Fibroblast of the aortic adventitia (primary cell): ENCODE measurements around the gene SCYGR3. TPM values are rescaled to one million over a fixed set of nuclear protein-coding genes. Genes with fewer than 3 reads are reported as not detected.

Source experiments
- DNase-seq: peaks from one replicate; pipeline ENCODE4 v3.0.0-alpha.2; 2010; ENCODE audit warnings: low read depth
- H3K4me3 ChIP-seq: 2 replicates; pipeline ENCODE4 v1.5.1; 2011; ENCODE audit warnings: low read depth, mild to moderate bottlenecking, control low read depth, low read length, moderate library complexity
- total RNA-seq: library from RNA; depleted of rRNA; stranded (reverse); fragments of >200 nt; gene quantifications from 2 replicates; pipeline ENCODE4 v1.2.3, GENCODE V29; 2012; ENCODE audit warnings: low replicate concordance
- TF ChIP-seq, protein P1 (sequence below): IDR thresholded peaks from 2 replicates; pipeline ENCODE4 v1.5.1; 2011; ENCODE audit warnings: mild to moderate bottlenecking, low read length, control low read depth, inconsistent platforms; ENCODE audit not compliant: insufficient read depth

SCYGR3 gene
- total RNA-seq, 1 donor = not detected

DNA sequence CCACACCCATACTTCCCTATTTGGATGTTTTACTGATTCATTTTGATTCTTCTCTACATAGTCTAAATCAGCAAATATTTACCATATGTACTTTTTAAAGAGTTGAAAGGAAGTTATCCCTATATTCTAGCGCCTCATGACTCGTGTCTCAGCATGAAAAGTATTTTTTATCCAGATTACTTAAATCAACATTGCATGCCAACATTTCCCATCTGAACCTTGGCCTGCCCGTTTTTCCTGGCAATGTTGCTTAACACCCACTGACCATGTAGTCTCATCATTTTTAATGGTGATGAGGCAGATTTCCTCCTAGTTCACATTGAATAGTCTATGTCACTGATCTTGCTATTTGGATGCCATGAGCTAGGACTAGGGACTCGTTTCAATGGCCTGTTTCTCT is 38.8 kb upstream of the SCYGR3 start:
- TF ChIP-seq, protein P1, sequence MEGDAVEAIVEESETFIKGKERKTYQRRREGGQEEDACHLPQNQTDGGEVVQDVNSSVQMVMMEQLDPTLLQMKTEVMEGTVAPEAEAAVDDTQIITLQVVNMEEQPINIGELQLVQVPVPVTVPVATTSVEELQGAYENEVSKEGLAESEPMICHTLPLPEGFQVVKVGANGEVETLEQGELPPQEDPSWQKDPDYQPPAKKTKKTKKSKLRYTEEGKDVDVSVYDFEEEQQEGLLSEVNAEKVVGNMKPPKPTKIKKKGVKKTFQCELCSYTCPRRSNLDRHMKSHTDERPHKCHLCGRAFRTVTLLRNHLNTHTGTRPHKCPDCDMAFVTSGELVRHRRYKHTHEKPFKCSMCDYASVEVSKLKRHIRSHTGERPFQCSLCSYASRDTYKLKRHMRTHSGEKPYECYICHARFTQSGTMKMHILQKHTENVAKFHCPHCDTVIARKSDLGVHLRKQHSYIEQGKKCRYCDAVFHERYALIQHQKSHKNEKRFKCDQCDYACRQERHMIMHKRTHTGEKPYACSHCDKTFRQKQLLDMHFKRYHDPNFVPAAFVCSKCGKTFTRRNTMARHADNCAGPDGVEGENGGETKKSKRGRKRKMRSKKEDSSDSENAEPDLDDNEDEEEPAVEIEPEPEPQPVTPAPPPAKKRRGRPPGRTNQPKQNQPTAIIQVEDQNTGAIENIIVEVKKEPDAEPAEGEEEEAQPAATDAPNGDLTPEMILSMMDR = no peak
- H3K4me3 ChIP-seq = no peak overlapping the region
- peak; percentile 74 for DNase-seq

DNA sequence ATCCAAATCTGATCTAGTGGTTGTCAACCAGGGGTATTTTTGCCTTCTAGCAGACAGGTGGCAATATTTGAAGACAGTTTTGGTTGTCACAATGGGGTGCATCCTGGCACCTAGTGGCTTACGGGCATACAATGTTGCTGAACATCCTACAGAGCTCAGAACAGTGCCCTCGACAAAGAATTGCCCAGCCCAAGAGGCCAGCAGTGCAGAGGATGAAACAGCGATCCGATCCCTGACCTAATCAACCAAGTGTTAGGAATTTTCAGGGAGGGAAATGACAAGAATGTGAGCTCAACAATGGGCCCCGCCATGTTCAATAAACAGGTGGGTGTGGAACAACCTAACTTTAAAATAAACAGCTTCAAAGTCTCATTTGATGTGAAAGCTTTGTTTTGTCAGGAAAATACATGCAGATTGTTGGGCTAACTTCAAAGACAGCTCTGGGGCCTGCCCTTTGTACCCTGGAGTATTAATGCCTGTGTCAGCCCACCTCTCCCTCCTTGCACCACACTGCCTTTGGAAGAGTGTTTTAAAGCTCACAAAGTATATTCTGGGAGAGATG is 29.4 kb upstream of the SCYGR3 start:
- no peak overlapping the region for H3K4me3 ChIP-seq
- DNase-seq = no peak
- TF ChIP-seq, protein P1 = no peak

DNA sequence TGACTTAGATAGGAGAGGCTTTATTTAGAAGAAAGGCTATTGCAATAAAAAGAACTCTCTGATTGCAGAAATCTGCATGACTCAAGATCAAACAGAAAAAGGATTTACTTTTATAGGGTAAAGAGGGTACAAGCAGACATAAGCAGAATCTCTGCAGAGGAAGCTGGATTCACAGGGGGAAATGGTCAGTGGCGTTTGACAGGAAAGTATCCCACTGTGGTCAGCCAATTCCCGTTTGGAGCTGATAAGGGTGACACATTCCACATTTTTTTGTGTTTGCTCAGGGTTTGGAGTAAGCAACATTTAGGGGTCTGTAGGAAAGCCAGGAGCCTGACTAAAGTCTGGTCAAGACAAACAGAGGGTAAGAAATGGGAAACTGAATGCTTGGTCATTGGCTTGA is 28.0 kb upstream of the SCYGR3 start:
- peak; percentile 87 for DNase-seq
- TF ChIP-seq, protein P1 = no peak
- no peak overlapping the region for H3K4me3 ChIP-seq

DNA sequence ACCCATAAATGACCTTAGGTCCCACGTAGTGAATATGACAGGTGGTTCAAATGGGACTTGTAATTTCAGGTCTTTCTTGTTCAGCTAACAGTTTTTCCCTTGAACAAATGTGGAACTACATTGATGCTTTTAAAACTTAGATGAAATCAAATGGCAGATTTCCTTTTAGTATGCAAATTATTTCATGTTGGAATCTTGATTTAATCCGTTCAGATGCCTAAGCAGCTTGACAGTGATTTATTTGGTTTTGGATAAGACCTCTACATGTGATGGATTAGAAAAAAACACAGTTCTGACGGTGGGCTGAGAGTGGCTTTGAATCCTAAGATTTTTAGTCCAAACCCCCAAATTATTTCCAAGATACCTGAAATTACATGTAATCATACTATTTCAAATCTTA is 19.6 kb upstream of the SCYGR3 start:
- no peak for DNase-seq
- no peak overlapping the region for H3K4me3 ChIP-seq
- TF ChIP-seq, protein P1 = no peak

DNA sequence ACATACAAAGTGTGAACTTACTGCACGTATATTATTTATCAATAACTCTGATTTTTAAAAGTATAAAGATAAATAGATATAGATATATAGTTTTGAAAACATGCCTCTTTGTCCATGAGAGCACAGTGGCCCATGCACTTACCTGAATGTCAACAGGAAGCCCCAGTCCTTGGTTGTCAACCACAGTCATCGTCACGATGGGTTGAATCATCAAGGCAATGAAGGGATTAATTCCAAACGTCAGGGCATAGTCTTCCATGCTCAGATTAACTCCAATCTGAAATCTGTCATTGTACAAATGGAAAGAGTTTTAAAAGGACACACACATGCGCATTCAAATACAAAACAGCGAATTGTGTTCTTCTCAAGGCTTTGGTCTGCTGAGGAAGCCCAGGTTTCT is 18.2 kb upstream of the SCYGR3 start:
- no peak overlapping the region for H3K4me3 ChIP-seq
- no peak for DNase-seq
- TF ChIP-seq, protein P1 = no peak

DNA sequence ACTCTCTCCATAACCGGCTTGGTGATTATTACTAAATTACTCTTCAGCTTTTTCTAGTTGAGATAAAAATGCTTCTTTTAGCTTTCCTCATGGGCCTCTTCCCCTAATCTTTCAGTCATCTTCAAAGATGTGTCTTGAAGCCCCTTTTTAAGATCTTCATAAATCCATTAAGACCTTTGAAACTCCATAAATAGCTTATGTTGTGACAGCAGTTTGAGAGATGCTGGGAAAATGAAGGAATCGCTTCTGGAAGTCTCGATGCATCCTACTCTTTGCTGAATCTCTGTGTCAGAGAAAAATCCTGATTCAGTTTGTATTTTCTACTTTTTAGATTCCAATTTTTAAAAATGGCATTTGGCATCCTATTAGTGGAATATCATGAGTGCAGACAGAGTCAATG is 15.7 kb upstream of the SCYGR3 start:
- TF ChIP-seq, protein P1 = no peak
- DNase-seq = no peak
- no peak overlapping the region for H3K4me3 ChIP-seq

DNA sequence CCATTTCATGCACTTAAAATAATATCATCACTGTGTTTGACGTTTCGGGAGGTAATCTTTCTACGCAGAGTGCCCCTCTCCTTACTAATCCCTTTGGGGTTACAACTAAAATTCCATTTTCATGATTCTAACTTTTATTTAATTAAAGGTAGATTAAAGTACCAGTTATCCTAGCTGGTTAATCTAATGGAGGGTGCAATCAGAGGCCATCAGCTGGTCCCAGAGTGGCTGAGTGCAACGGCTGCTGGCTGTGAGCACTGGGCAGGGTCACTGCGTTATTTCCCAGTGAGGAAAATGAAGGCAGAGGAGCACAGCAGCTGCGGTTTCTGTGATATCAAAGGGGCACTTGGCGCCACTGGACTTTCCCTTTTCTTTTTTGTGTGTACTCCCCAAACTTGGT is 14.8 kb upstream of the SCYGR3 start:
- TF ChIP-seq, protein P1 = no peak
- no peak for DNase-seq
- H3K4me3 ChIP-seq = no peak overlapping the region
